Measurements from ENCODE around the gene ERF. TPM values are rescaled to one million over a fixed set of nuclear protein-coding genes. Genes with fewer than 3 reads are reported as not detected.

The ERF gene
- total RNA-seq, 2 donors from 2014 or later: 10.6 to 31.6 TPM

GRCh38 chr19:42239544-42240220, 15.2 kb downstream of the ERF start:
- peaks cover 34% of the 10 kb centered on the region for H3K4me1 ChIP-seq
- DNase-seq (no peak), ATAC-seq (no peak)
- no peak for TF ChIP-seq POLR2A (IDR thresholded peaks at IDR 0.05)
- TF ChIP-seq, protein P1, sequence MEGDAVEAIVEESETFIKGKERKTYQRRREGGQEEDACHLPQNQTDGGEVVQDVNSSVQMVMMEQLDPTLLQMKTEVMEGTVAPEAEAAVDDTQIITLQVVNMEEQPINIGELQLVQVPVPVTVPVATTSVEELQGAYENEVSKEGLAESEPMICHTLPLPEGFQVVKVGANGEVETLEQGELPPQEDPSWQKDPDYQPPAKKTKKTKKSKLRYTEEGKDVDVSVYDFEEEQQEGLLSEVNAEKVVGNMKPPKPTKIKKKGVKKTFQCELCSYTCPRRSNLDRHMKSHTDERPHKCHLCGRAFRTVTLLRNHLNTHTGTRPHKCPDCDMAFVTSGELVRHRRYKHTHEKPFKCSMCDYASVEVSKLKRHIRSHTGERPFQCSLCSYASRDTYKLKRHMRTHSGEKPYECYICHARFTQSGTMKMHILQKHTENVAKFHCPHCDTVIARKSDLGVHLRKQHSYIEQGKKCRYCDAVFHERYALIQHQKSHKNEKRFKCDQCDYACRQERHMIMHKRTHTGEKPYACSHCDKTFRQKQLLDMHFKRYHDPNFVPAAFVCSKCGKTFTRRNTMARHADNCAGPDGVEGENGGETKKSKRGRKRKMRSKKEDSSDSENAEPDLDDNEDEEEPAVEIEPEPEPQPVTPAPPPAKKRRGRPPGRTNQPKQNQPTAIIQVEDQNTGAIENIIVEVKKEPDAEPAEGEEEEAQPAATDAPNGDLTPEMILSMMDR (IDR thresholded peaks at IDR 0.05): no peak
- peaks cover 0 to 9% of the 10 kb centered on the region in 2 donors for H3K36me3 ChIP-seq (replicated peaks in 1 of 2; ENCODE audit: insufficient read depth in 1 of 2, low read depth in 2 of 2)
- H3K9me3 ChIP-seq: no peaks in the 10 kb centered on the region
- H3K27me3 ChIP-seq: no peaks in the 10 kb centered on the region
- intact Hi-C loops (cut with DNase I): no loop called here
- WGBS, 2 donors: 75 to 88% methylated on average over 4 to 10 of the region's 10 CpGs
- no peak overlapping the region for H3K27ac ChIP-seq
- no peak overlapping the region for H3K4me3 ChIP-seq

DNA sequence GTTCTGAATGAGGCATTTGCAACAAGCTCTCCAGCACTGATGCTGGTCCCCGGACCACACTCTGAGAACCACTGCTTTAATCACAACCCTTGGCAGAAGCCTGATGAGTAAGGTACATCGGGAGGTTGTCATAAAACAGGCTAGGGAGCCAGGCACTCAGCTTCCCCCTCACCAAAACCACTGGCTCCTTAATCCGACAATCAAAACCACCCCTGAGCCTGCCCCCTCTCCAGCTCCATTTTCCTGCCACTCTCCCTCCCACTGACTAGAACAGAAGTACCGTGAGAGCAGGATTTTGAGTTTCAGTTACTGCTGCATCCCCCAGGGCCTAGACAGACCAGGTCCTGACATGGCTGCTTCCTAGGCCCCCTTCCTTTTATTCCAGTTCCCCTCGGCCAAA, 19.7 kb downstream of the ERF start:
- ATAC-seq: no peak
- no peak overlapping the region for H3K4me3 ChIP-seq
- peaks cover 11% of the 10 kb centered on the region for H3K4me1 ChIP-seq
- intact Hi-C loops (cut with DNase I): no loop called here
- 85 to 91% methylated on average over 5 of the region's 5 CpGs for WGBS, 2 donors
- DNase-seq: no peak
- H3K27ac ChIP-seq: no peak overlapping the region
- no peak for TF ChIP-seq POLR2A (IDR thresholded peaks at IDR 0.05)
- TF ChIP-seq, protein P1 (IDR thresholded peaks at IDR 0.05): no peak
- H3K36me3 ChIP-seq (replicated peaks in 1 of 2; ENCODE audit: insufficient read depth in 1 of 2, low read depth in 2 of 2): peaks cover 11 to 15% of the 10 kb centered on the region in 2 donors
- no peaks in the 10 kb centered on the region for H3K9me3 ChIP-seq
- H3K27me3 ChIP-seq: no peaks in the 10 kb centered on the region

GRCh38 chr19:42234364-42234763, 20.6 kb downstream of the ERF start:
- DNase-seq: no peak
- no peak overlapping the region for H3K27ac ChIP-seq
- H3K4me3 ChIP-seq: no peak overlapping the region
- H3K4me1 ChIP-seq: peaks cover 2% of the 10 kb centered on the region
- peaks cover 11 to 15% of the 10 kb centered on the region in 2 donors for H3K36me3 ChIP-seq (replicated peaks in 1 of 2; ENCODE audit: insufficient read depth in 1 of 2, low read depth in 2 of 2)
- 88 to 91% methylated on average over 7 to 11 of the region's 11 CpGs for WGBS, 2 donors
- intact Hi-C loops (cut with DNase I): no loop called here
- ATAC-seq: no peak
- H3K9me3 ChIP-seq: no peaks in the 10 kb centered on the region
- H3K27me3 ChIP-seq: no peaks in the 10 kb centered on the region
- no peak for TF ChIP-seq POLR2A (IDR thresholded peaks at IDR 0.05)
- TF ChIP-seq, protein P1 (IDR thresholded peaks at IDR 0.05): no peak

DNA sequence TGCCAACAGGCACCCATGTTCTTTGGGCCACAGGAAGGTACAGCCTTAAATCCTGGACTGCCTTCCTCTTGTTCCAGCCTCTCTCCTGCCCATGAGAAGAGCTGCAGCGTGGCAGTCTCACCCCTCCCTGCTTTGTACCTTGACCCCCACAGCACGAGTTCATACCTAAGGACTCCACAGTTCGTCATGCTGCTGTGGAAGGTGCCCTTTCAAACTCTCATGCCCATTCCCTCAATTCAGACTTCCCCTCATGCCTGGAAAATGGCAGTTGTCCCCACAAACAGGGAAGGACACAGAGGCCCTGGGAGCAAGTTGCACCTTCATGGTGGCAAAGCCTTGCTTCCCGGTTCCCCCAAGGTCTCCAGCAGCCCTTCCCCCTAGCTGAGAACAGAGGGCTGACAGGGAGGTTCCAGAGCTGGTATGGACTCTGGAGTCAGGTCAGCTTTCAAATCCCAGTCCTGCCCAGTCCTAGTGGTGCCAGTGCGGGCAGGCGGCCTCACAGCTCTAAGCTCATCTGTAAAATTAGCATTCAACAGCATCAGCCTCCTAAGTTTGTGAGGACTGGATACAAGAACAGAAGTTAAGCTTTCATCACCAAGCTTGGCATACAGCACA, 21.1 kb downstream of the ERF start:
- Histone ChIP-seq H3K36me3 (replicated peaks in 1 of 2; ENCODE audit: insufficient read depth in 1 of 2, low read depth in 2 of 2) (peaks cover 11 to 15% of the 10 kb centered on the region in 2 donors), H3K4me3 (no peak overlapping the region), H3K27me3 (no peaks in the 10 kb centered on the region), H3K4me1 (no peaks in the 10 kb centered on the region), H3K27ac (no peak overlapping the region), H3K9me3 (no peaks in the 10 kb centered on the region)
- WGBS, 2 donors: 81 to 94% methylated on average over 6 of the region's 6 CpGs
- no peak for DNase-seq
- no peak for ATAC-seq
- intact Hi-C loops (cut with DNase I): no loop called here
- no peak for TF ChIP-seq POLR2A (IDR thresholded peaks at IDR 0.05)
- TF ChIP-seq, protein P1 (IDR thresholded peaks at IDR 0.05): no peak
